Keratinocyte (primary cell): ENCODE data around the gene SPON1.

Experiments used
- CTCF ChIP-seq, 3 experiments: IDR thresholded peaks in 1 of 3; conservative IDR thresholded peaks in 1 of 3; optimal IDR thresholded peaks in 1 of 3; 2 replicates in 2 of 3; 3 replicates in 1 of 3; pipeline versions ENCODE3 to v1.5.1; 2011; ENCODE audit warnings: low read length in 3 of 3, mild to moderate bottlenecking in 3 of 3, moderate library complexity in 2 of 3, control low read depth in 1 of 3, inconsistent platforms in 1 of 3; ENCODE audit not compliant: insufficient read depth in 2 of 3; ENCODE audit errors: extremely low read depth in 1 of 3
- EZH2 ChIP-seq: IDR thresholded peaks from one replicate; pipeline ENCODE4 v1.6.1; 2012; ENCODE audit warnings: inconsistent platforms, mild to moderate bottlenecking, low read length, moderate library complexity

GRCh38 chr11:14079797-14080196 is 117.3 kb downstream of the SPON1 start:
- TF ChIP-seq EZH2, result no peak
- no peak for TF ChIP-seq CTCF (optimal IDR thresholded peaks at IDR 0.05 in 1 of 3, IDR thresholded peaks at IDR 0.05 in 1 of 3, conservative IDR thresholded peaks at IDR 0.05 in 1 of 3; ENCODE audit: extremely low read depth in 1 of 3, insufficient read depth in 2 of 3, low read length in 3 of 3)
